PC-9 (cell line): ENCODE results near the gene SGTA. TPM values are rescaled to one million over a fixed set of nuclear protein-coding genes. Genes with fewer than 3 reads are reported as not detected.
A peak's percentile ranks its signal among the peaks of the same experiment; 100 is the strongest.

Experiments
- Bru-seq: library from RNA; stranded (reverse); fragments of 400-500 nt; gene quantifications from one replicate; lab custom pipeline; 2021; lab: Mats Ljungman, UMichigan
- BruChase-seq, 2 experiments: library from RNA; stranded (reverse); fragments of 400-500 nt; gene quantifications; one replicate each; lab custom pipeline; 2021; lab: Mats Ljungman, UMichigan
- BruUV-seq: library from RNA; stranded (reverse); fragments of 400-500 nt; replicated peaks from 2 replicates; lab custom pipeline; 2021; lab: Mats Ljungman, UMichigan
- CTCF ChIA-PET: fragments of 300-600 bp; sonication (Branson Sonifier 250); formaldehyde crosslinking; loops from one replicate; lab custom pipeline; 2022; ENCODE audit warnings: antibody characterized with exemption; lab: Charles Lee
- POLR2A ChIA-PET: fragments of 300-600 bp; sonication (Branson Sonifier 250); formaldehyde crosslinking; loops from one replicate; lab custom pipeline; 2022; ENCODE audit warnings: antibody characterized with exemption; ENCODE audit not compliant: unreplicated experiment; lab: Charles Lee
- DNase-seq, 2 experiments: peaks; one replicate each; pipeline versions ENCODE4 v3.0.0 to v3.0.0-alpha.2; 2015 to 2022; ENCODE audit warnings: mixed read lengths in 1 of 2
- H2AFZ ChIP-seq: fragments of 200-600 bp; sonication (generic); 2 replicates; pipeline ENCODE4 v1.8.1; 2017; ENCODE audit warnings: antibody characterized with exemption
- H3F3A ChIP-seq: fragments of 200-600 bp; sonication (generic); 2 replicates; pipeline ENCODE4 v1.8.1; 2017; ENCODE audit warnings: antibody characterized with exemption, mild to moderate bottlenecking, low read depth; ENCODE audit not compliant: insufficient read depth
- H3K27ac ChIP-seq: fragments of 200-600 bp; sonication (generic); 2 replicates; pipeline ENCODE4 v1.6.1; 2016; ENCODE audit warnings: mixed run types
- H3K27me3 ChIP-seq: fragments of 200-600 bp; sonication (generic); 2 replicates; pipeline ENCODE4 v1.6.1; 2016; ENCODE audit warnings: low read depth, mixed run types; ENCODE audit not compliant: insufficient read depth
- H3K36me3 ChIP-seq: fragments of 200-600 bp; sonication (generic); 2 replicates; pipeline ENCODE4 v1.6.1; 2016; ENCODE audit warnings: low read depth, mixed run types
- H3K4me1 ChIP-seq: fragments of 200-600 bp; sonication (generic); replicated peaks from 2 replicates; pipeline ENCODE4 v1.6.1; 2016; ENCODE audit warnings: mixed run types; ENCODE audit not compliant: insufficient read depth
- H3K4me2 ChIP-seq: fragments of 200-600 bp; sonication (generic); 2 replicates; pipeline ENCODE4 v1.6.1; 2017; ENCODE audit warnings: mixed run types
- H3K4me3 ChIP-seq: fragments of 200-600 bp; sonication (generic); 2 replicates; pipeline ENCODE4 v1.6.1; 2016; ENCODE audit warnings: mixed run types
- H3K79me2 ChIP-seq: fragments of 200-600 bp; sonication (generic); 2 replicates; pipeline ENCODE4 v1.6.1; 2017; ENCODE audit warnings: low read depth, mixed run types
- H3K9me2 ChIP-seq: fragments of 200-600 bp; sonication (generic); 2 replicates; pipeline ENCODE4 v1.8.1; 2017; ENCODE audit warnings: mild to moderate bottlenecking; ENCODE audit not compliant: insufficient read depth
- H3K9me3 ChIP-seq: fragments of 200-600 bp; sonication (generic); 2 replicates; pipeline ENCODE4 v1.8.1; 2016; ENCODE audit warnings: low read depth; ENCODE audit not compliant: insufficient read depth
- H4K20me1 ChIP-seq: fragments of 200-600 bp; sonication (generic); 2 replicates; pipeline ENCODE4 v1.8.1; 2017; ENCODE audit not compliant: insufficient read depth
- CTCF ChIP-seq: fragments of 200-600 bp; sonication (generic); conservative IDR thresholded peaks from 2 replicates; pipeline ENCODE4 v1.6.1; 2017; ENCODE audit warnings: mixed run types, antibody characterized with exemption, mild to moderate bottlenecking, moderate library complexity
- EZH2 ChIP-seq: fragments of 200-600 bp; sonication (generic); IDR thresholded peaks from 2 replicates; pipeline ENCODE4 v1.8.0; 2017; ENCODE audit warnings: antibody characterized with exemption, low read depth
- intact Hi-C: fragments of 100-400 bp; cut with micrococcal nuclease; formaldehyde crosslinking; loops from one replicate; pipeline ENCODE4 v1.10.0; 2022; ENCODE audit not compliant: unreplicated experiment
- long read RNA-seq: library from polyadenylated mRNA; stranded (forward); transcript quantifications from one replicate; pipeline ENCODE4 v2.0.0, GENCODE V29; 2022
- total RNA-seq: library from RNA; stranded (reverse); gene quantifications from 2 replicates; pipeline ENCODE4 v1.2.3, GENCODE V29; 2021

The SGTA gene, protein sequence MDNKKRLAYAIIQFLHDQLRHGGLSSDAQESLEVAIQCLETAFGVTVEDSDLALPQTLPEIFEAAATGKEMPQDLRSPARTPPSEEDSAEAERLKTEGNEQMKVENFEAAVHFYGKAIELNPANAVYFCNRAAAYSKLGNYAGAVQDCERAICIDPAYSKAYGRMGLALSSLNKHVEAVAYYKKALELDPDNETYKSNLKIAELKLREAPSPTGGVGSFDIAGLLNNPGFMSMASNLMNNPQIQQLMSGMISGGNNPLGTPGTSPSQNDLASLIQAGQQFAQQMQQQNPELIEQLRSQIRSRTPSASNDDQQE
- total RNA-seq = 35.1 and 40.7 TPM in 2 replicates
- Bru-seq, nascent RNA = percentile 61 among the genes with signal in this experiment
- percentile 67 among the genes with signal in this experiment for BruChase-seq, experiment 1, labeled RNA remaining after a 2-hour chase
- BruChase-seq, experiment 2, labeled RNA remaining after a 6-hour chase = percentile 81 among the genes with signal in this experiment
- long read RNA-seq, transcript SGTA-201 (12 exons, 2,330 nt) = major isoform, 80 of 94 reads
- long read RNA-seq, partial matches to known transcripts = 3 of 94 reads
- long read RNA-seq, other reads (novel, unspliced or antisense) = 10 of 94 reads

DNA sequence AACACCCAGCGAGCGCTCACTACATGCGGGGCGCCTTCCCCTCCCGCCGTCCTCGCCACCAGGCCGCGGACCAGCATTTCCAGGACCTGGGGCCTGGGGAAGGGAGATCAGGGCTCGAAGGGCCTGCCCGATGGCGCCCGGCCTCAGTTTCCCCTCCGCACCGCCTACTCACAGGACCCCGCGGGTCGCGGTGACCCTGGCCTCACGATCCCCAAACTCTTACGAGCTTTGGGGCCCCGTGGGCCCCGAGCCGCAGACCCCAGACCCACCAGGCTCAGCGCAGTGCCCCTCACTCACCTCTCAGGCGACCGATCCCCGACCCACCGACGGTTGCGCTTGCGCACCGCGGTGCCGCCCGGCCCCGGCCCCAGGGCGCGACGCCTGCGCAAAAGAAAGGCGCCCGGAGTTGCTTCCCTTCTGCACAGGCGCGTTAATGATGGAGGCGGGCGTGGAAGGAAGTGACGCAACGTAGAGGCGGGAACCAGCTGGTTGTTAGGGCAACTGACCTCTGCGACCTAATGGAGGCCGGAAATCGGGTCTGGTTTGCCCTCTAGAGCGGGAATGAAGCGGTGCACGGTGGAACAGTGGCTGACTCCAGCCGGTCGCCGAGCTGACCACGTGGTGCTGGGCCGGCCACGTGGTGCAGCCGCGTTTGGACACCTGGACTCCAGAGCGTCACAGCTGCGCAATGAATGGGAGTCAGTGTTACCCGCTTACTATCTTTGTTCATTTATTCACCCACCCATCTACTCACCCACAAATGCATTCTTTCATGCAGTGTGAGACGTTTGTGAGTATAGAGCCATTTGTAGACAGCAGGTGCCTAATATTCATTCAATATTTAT, at the start of gene SGTA:
TSS of gene SGTA (minus strand) at position 338 of the 845 bp plus-strand sequence. CDS start 14,205 bp downstream, outside the sequence.
- Histone ChIP-seq H3K9me2 (no peaks in the 10 kb centered on the region), H3K4me3 (peak within 1 kb of the TSS; percentile 72), H3K27me3 (no peaks in the 10 kb centered on the region), H3K4me1 (peaks cover 10% of the 10 kb centered on the region; the same call in 1 of the 2 replicates), H3F3A (peaks cover 8% of the 10 kb centered on the region; the same call in 1 of the 2 replicates), H2AFZ (peak within 1 kb of the TSS; percentile 92), H4K20me1 (peaks cover 7% of the 10 kb centered on the region), H3K27ac (peak within 1 kb of the TSS; percentile 73), H3K9me3 (no peaks in the 10 kb centered on the region), H3K36me3 (no peaks in the 10 kb centered on the region), H3K79me2 (peaks cover 74% of the 10 kb centered on the region), H3K4me2 (peak within 1 kb of the TSS; percentile 89)
- peak; percentile 93 for DNase-seq
- ChIA-PET POLR2A (interaction anchor here (0.6 kb wide), 1 partner anchor 163 kb away, joined by 3 read pairs; no protein-coding TSS in a partner anchor), CTCF (interaction anchor here (0.5 to 0.6 kb wide), 2 partner anchors 141 to 1202 kb away, joined by 3 read pairs; partner anchors contain the start of gene EEF2)
- intact Hi-C loops = no loop called here
- no TSS peak for BruUV-seq
- TF ChIP-seq CTCF (no peak; the same call in 1 of the 2 replicates), EZH2 (no peak)

DNA sequence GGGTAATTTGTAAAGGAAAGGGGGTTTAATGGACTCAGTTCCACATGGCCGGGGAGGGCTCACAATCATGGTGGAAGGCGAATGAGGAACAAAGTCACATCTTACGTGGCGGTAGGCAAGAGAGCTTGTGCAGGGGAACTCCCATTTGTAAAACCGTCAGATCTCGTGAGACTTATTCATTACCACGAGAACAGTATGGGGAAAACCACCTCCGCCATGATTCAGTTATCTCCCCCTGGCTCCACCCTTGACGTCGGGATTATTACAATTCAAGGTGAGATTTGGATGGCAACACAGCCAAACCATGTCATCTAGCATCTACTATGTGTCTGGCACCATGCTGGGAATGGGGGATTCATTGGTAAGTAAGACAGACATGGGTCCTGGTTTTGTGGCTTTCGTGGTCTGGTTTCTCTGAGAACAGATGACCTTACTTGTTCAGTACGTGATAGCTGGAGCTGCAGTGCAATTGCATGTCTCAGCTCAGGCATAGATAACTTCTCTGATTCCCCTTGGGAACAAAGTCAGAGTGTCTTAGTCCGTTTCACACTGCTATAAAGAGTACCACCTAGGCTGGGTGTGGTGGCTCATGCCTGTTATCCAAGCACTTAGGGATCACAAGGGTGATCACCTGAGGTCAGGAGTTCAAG, 44.9 kb upstream of the SGTA start:
- ChIA-PET CTCF (interaction anchor here (0.7 kb wide), 1 partner anchor 65 kb away, joined by 3 read pairs; no protein-coding TSS in a partner anchor), POLR2A (no interaction called here)
- Histone ChIP-seq H2AFZ (no peak overlapping the region), H3K4me2 (no peak overlapping the region), H4K20me1 (no peaks in the 10 kb centered on the region), H3K36me3 (no peaks in the 10 kb centered on the region), H3K4me3 (no peak overlapping the region), H3F3A (no peaks in the 10 kb centered on the region), H3K9me3 (peaks cover 3% of the 10 kb centered on the region; the same call in 1 of the 2 replicates), H3K79me2 (no peaks in the 10 kb centered on the region), H3K27ac (no peak overlapping the region), H3K4me1 (no peaks in the 10 kb centered on the region), H3K9me2 (no peaks in the 10 kb centered on the region), H3K27me3 (no peaks in the 10 kb centered on the region)
- BruUV-seq = no TSS peak
- no peak for DNase-seq
- TF ChIP-seq EZH2 (no peak), CTCF (no peak)
- intact Hi-C loops = no loop called here
